Measurements from ENCODE around the gene AATF. TPM values are rescaled to one million over a fixed set of nuclear protein-coding genes. Genes with fewer than 3 reads are reported as not detected.
"Not testable (repeated sequence)": the region's sequence is repeated elsewhere in the genome, so short reads cannot be mapped to it uniquely, and the experiment has no call there.

AATF gene
- total RNA-seq, 1 donor from 2014 or later: 54.5 TPM

DNA sequence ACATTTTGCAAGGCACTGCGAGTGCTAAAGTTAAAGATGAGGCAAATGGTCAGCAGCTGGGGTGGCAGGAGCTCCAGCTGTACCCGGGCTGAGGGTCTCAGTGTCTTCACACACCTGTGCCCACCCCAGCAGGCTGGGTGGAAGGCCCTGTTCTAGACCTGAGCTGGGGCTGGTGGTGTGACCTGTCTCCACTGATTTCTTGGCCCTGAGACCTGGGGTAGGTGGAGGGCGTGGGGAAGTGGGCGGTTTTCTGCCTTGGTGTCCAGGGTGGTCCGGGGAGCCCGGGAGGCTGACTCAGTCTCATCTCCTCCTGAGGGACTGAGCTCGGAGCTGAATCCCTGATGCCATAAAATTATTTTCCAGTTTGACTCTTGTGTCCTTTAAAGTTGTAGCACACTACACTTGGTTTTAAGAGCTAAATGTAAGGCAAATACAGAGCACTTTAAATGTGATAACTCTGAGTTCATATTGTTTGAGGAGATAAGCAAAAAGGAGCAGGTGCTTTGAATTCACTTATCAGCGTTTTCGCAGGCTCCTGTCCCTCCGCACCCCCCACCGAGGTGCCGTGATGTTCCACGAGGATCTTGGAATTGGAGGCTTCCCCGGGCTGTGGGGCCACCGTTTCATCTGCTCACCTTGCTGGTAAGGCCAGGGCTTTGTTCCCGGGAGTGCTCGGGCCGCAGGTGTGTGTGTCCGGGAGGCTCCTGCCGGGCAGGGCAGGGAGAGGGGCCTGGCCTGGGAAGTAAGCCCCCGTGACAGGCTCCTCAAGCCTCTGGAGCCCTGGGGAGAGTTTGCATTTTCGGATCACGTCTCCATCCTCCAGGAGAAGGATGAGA, 117.0 kb downstream of the AATF start:
- H3K4me3 ChIP-seq (ENCODE audit: low read depth, low read length): no peak overlapping the region
- no peak for DNase-seq (ENCODE audit: low read depth)
- H3K27me3 ChIP-seq (ENCODE audit: control insufficient read depth, insufficient read depth, low read length): peaks cover 4% of the 10 kb centered on the region
- no peaks in the 10 kb centered on the region for H3K36me3 ChIP-seq (ENCODE audit: control insufficient read depth, insufficient read depth, low read length)
- no peak for TF ChIP-seq CTCF (IDR thresholded peaks at IDR 0.05; ENCODE audit: insufficient read depth, low read length, poor library complexity, severe bottlenecking)

- TF ChIP-seq CTCF (IDR thresholded peaks at IDR 0.05; ENCODE audit: insufficient read depth, low read length, poor library complexity, severe bottlenecking): no peak
- H3K4me3 ChIP-seq (ENCODE audit: low read depth, low read length): no peak overlapping the region
- no peak for DNase-seq (ENCODE audit: low read depth)
- peaks cover 4% of the 10 kb centered on the region for H3K27me3 ChIP-seq (ENCODE audit: control insufficient read depth, insufficient read depth, low read length)
- no peaks in the 10 kb centered on the region for H3K36me3 ChIP-seq (ENCODE audit: control insufficient read depth, insufficient read depth, low read length)
Observed at GRCh38 chr17:37066322-37067255, 117.8 kb downstream of the AATF start.

GRCh38 chr17:37067555-37068111, 118.9 kb downstream of the AATF start:
- DNase-seq (ENCODE audit: low read depth): peak; percentile 50
- Histone ChIP-seq H3K36me3 (ENCODE audit: control insufficient read depth, insufficient read depth, low read length) (no peaks in the 10 kb centered on the region), H3K27me3 (ENCODE audit: control insufficient read depth, insufficient read depth, low read length) (peaks cover 4% of the 10 kb centered on the region), H3K4me3 (ENCODE audit: low read depth, low read length) (no peak overlapping the region)
- no peak for TF ChIP-seq CTCF (IDR thresholded peaks at IDR 0.05; ENCODE audit: insufficient read depth, low read length, poor library complexity, severe bottlenecking)

DNA sequence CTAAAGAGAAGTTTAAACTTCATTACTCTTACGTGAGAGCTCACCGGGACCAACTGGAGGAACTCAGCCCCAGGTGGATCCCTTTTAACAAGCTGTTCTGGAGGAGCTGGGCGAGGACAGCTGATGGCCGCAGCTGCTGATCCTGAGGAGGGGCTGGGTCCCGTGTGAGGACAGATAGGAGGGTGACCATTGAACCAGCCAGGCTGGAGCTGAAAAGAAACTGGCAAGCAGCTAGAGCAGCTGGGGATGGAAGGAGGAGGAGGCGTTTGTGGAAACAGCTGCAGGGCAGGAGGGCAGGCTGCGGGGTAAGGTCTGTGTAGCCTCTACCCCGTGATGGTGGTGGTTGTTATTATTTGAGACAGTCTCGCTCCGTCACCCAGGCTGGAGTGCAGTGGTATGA, 119.5 kb downstream of the AATF start:
- H3K36me3 ChIP-seq (ENCODE audit: control insufficient read depth, insufficient read depth, low read length): no peaks in the 10 kb centered on the region
- no peak overlapping the region for H3K4me3 ChIP-seq (ENCODE audit: low read depth, low read length)
- TF ChIP-seq CTCF (IDR thresholded peaks at IDR 0.05; ENCODE audit: insufficient read depth, low read length, poor library complexity, severe bottlenecking): no peak
- no peak for DNase-seq (ENCODE audit: low read depth)
- peaks cover 4% of the 10 kb centered on the region for H3K27me3 ChIP-seq (ENCODE audit: control insufficient read depth, insufficient read depth, low read length)

DNA sequence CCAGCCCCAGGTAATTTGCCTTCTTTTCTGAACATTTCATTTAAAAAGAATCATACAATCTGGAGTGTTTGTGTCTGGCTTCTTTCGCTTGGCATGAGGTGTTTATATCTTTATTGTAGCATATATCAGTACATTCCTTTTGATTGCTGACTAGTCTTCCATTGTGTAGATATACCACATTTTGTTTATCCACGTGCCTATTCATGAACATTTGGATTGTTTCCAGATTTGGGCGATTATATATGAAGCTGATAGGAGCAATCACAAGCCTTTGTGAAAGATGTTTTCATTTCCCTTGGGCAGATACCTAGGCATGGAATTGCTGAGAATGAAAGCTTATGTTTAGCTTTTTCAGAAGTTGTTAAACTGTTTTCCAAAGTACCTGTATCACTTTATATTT, 120.3 kb downstream of the AATF start:
- TF ChIP-seq CTCF (IDR thresholded peaks at IDR 0.05; ENCODE audit: insufficient read depth, low read length, poor library complexity, severe bottlenecking): no peak
- Histone ChIP-seq H3K27me3 (ENCODE audit: control insufficient read depth, insufficient read depth, low read length) (peaks cover 4% of the 10 kb centered on the region), H3K36me3 (ENCODE audit: control insufficient read depth, insufficient read depth, low read length) (no peaks in the 10 kb centered on the region), H3K4me3 (ENCODE audit: low read depth, low read length) (no peak overlapping the region)
- DNase-seq (ENCODE audit: low read depth): no peak

GRCh38 chr17:37073464-37073863, 124.7 kb downstream of the AATF start:
- not testable (repeated sequence) for H3K27me3 ChIP-seq (ENCODE audit: control insufficient read depth, insufficient read depth, low read length); H3K36me3 ChIP-seq (ENCODE audit: control insufficient read depth, insufficient read depth, low read length); DNase-seq (ENCODE audit: low read depth); H3K4me3 ChIP-seq (ENCODE audit: low read depth, low read length)
